ENCODE results near the gene KRTAP12-1.

Gene KRTAP12-1

GRCh38 chr21:44728716-44729115 is 46.8 kb upstream of the KRTAP12-1 start:
- TF ChIP-seq CREB1 (IDR thresholded peaks at IDR 0.05; ENCODE audit: low read depth) (no peak), YY1 (IDR thresholded peaks at IDR 0.05; ENCODE audit: low read depth) (no peak), TCF12 (IDR thresholded peaks at IDR 0.05; ENCODE audit: low read depth) (no peak), TAF1 (IDR thresholded peaks at IDR 0.05; ENCODE audit: low read depth) (no peak), EP300 (IDR thresholded peaks at IDR 0.05; ENCODE audit: borderline replicate concordance) (no peak), FOXM1 (IDR thresholded peaks at IDR 0.05; ENCODE audit: borderline replicate concordance, low read depth) (no peak), NFIC (IDR thresholded peaks at IDR 0.05) (no peak), ZBTB7A (IDR thresholded peaks at IDR 0.05; ENCODE audit: low read depth) (no peak), MAX (IDR thresholded peaks at IDR 0.05) (no peak), TEAD4 (IDR thresholded peaks at IDR 0.05) (no peak), RAD21 (IDR thresholded peaks at IDR 0.05; ENCODE audit: low read depth) (no peak), EGR1 (IDR thresholded peaks at IDR 0.05) (no peak), REST (IDR thresholded peaks at IDR 0.05; ENCODE audit: low read depth) (no peak), CEBPB (IDR thresholded peaks at IDR 0.05) (no peak)
- TF ChIP-seq, protein P1, sequence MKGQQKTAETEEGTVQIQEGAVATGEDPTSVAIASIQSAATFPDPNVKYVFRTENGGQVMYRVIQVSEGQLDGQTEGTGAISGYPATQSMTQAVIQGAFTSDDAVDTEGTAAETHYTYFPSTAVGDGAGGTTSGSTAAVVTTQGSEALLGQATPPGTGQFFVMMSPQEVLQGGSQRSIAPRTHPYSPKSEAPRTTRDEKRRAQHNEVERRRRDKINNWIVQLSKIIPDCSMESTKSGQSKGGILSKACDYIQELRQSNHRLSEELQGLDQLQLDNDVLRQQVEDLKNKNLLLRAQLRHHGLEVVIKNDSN (IDR thresholded peaks at IDR 0.05), result no peak

DNA sequence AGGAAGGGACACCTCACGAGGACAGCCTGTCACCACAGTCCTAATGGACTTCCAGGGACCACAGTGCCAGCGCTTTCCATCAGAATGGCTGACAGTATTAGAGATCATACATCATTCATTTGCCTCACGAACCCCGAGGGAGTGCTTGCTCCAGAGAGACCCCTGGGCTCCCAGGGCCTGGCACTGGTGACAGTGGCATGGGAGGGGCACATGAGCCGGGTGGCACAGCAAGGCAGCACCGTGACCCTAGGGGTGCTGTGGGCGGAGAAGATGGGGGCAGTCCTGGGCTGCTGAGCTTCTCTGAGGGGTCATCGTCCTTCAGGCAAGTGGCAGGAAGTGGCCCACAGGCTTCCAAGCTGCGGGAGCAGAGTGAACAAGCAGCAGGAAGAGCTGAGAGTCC is 45.8 kb upstream of the KRTAP12-1 start:
- TF ChIP-seq EGR1 (IDR thresholded peaks at IDR 0.05) (no peak), CREB1 (IDR thresholded peaks at IDR 0.05; ENCODE audit: low read depth) (no peak), CEBPB (IDR thresholded peaks at IDR 0.05) (no peak), YY1 (IDR thresholded peaks at IDR 0.05; ENCODE audit: low read depth) (no peak), EP300 (IDR thresholded peaks at IDR 0.05; ENCODE audit: borderline replicate concordance) (no peak), RAD21 (IDR thresholded peaks at IDR 0.05; ENCODE audit: low read depth) (no peak), FOXM1 (IDR thresholded peaks at IDR 0.05; ENCODE audit: borderline replicate concordance, low read depth) (no peak), NFIC (IDR thresholded peaks at IDR 0.05) (no peak), REST (IDR thresholded peaks at IDR 0.05; ENCODE audit: low read depth) (no peak), MAX (IDR thresholded peaks at IDR 0.05) (no peak), TEAD4 (IDR thresholded peaks at IDR 0.05) (no peak), ZBTB7A (IDR thresholded peaks at IDR 0.05; ENCODE audit: low read depth) (no peak), TAF1 (IDR thresholded peaks at IDR 0.05; ENCODE audit: low read depth) (no peak), TCF12 (IDR thresholded peaks at IDR 0.05; ENCODE audit: low read depth) (no peak)
- TF ChIP-seq, protein P1 (IDR thresholded peaks at IDR 0.05), result no peak

GRCh38 chr21:44727321-44727720 is 45.4 kb upstream of the KRTAP12-1 start:
- TF ChIP-seq TAF1 (IDR thresholded peaks at IDR 0.05; ENCODE audit: low read depth) (no peak), YY1 (IDR thresholded peaks at IDR 0.05; ENCODE audit: low read depth) (no peak), MAX (IDR thresholded peaks at IDR 0.05) (no peak)
- TF ChIP-seq, protein P1 (IDR thresholded peaks at IDR 0.05), result no peak

GRCh38 chr21:44726826-44727225 is 44.9 kb upstream of the KRTAP12-1 start:
- TF ChIP-seq, protein P1 (IDR thresholded peaks at IDR 0.05), result no peak
- TF ChIP-seq CEBPB (IDR thresholded peaks at IDR 0.05), result no peak
- TF ChIP-seq ZBTB7A (IDR thresholded peaks at IDR 0.05; ENCODE audit: low read depth), result no peak
- no peak for TF ChIP-seq TEAD4 (IDR thresholded peaks at IDR 0.05)
- TF ChIP-seq NFIC (IDR thresholded peaks at IDR 0.05), result no peak
- no peak for TF ChIP-seq RAD21 (IDR thresholded peaks at IDR 0.05; ENCODE audit: low read depth)
- TF ChIP-seq YY1 (IDR thresholded peaks at IDR 0.05; ENCODE audit: low read depth), result no peak
- TF ChIP-seq REST (IDR thresholded peaks at IDR 0.05; ENCODE audit: low read depth), result no peak
- no peak for TF ChIP-seq CREB1 (IDR thresholded peaks at IDR 0.05; ENCODE audit: low read depth)

Data from Ishikawa (cell line).